ENCODE measurements around the gene UNC13C. TPM values are rescaled to one million over a fixed set of nuclear protein-coding genes. Genes with fewer than 3 reads are reported as not detected.

The UNC13C gene
- polyA plus RNA-seq, 3 donors = not detected

- no peak overlapping the region for H3K27ac ChIP-seq (ENCODE audit: low read depth, low read length)
- 78 to 84% (median 82%) methylated on average over 4 of the region's 4 CpGs for WGBS, 3 donors
These were observed 248.2 kb downstream of the UNC13C start for GRCh38 chr15:54226455-54226854.

GRCh38 chr15:54227569-54227968 is 249.3 kb downstream of the UNC13C start:
- H3K27ac ChIP-seq (ENCODE audit: low read depth, low read length) = no peak overlapping the region
- 85 to 91% (median 87%) methylated on average over 4 of the region's 4 CpGs for WGBS, 3 donors

GRCh38 chr15:54250326-54250725 is 272.1 kb downstream of the UNC13C start:
- WGBS, 3 donors = 59 to 84% (median 63%) methylated on average over 3 of the region's 3 CpGs
- no peak overlapping the region for H3K27ac ChIP-seq (ENCODE audit: low read depth, low read length)

GRCh38 chr15:54256190-54256589 is 277.9 kb downstream of the UNC13C start:
- WGBS, 3 donors = 72 to 93% (median 92%) methylated on average over 6 of the region's 6 CpGs
- H3K27ac ChIP-seq (ENCODE audit: low read depth, low read length) = no peak overlapping the region

- H3K27ac ChIP-seq (ENCODE audit: low read depth, low read length) = no peak overlapping the region
- 28 to 61% (median 56%) methylated on average over 3 of the region's 3 CpGs for WGBS, 3 donors
These were observed 295.7 kb downstream of the UNC13C start for GRCh38 chr15:54273928-54274327.

- WGBS, 3 donors = 74 to 83% (median 83%) methylated on average over 4 of the region's 4 CpGs
- H3K27ac ChIP-seq (ENCODE audit: low read depth, low read length) = no peak overlapping the region
These were observed 299.6 kb downstream of the UNC13C start for GRCh38 chr15:54277834-54278233.

- WGBS, 3 donors = 87 to 90% (median 89%) methylated on average over 7 of the region's 7 CpGs
- no peak overlapping the region for H3K27ac ChIP-seq (ENCODE audit: low read depth, low read length)
These were observed 302.5 kb downstream of the UNC13C start for GRCh38 chr15:54280726-54281125.

GRCh38 chr15:54282228-54282836 is 304.1 kb downstream of the UNC13C start:
- no peak overlapping the region for H3K27ac ChIP-seq (ENCODE audit: low read depth, low read length)
- WGBS, 3 donors = 82 to 90% (median 88%) methylated on average over 6 of the region's 6 CpGs

GRCh38 chr15:54288049-54288448 is 309.8 kb downstream of the UNC13C start:
- no peak overlapping the region for H3K27ac ChIP-seq (ENCODE audit: low read depth, low read length)
- 38 to 60% (median 52%) methylated on average over 1 of the region's 1 CpG for WGBS, 3 donors

- 76 to 80% (median 78%) methylated on average over 4 of the region's 4 CpGs for WGBS, 3 donors
These were observed 311.4 kb downstream of the UNC13C start for GRCh38 chr15:54289590-54290136.

GRCh38 chr15:54298396-54298795 is 320.2 kb downstream of the UNC13C start:
- H3K27ac ChIP-seq (ENCODE audit: low read depth, low read length) = no peak overlapping the region
- WGBS, 3 donors = 73 to 77% (median 76%) methylated on average over 3 of the region's 3 CpGs

More at GRCh38 chr15:54289590-54290136, 311.4 kb downstream of the UNC13C start:
- H3K27ac ChIP-seq (ENCODE audit: low read depth, low read length) = no peak overlapping the region

GRCh38 chr15:54304321-54304720 is 326.1 kb downstream of the UNC13C start:
- WGBS, 3 donors = 57 to 63% (median 58%) methylated on average over 3 of the region's 3 CpGs
- no peak overlapping the region for H3K27ac ChIP-seq (ENCODE audit: low read depth, low read length)

- no peak overlapping the region for H3K27ac ChIP-seq (ENCODE audit: low read depth, low read length)
- 61 to 83% (median 61%) methylated on average over 1 of the region's 1 CpG for WGBS, 3 donors
These were observed 326.9 kb downstream of the UNC13C start for GRCh38 chr15:54305138-54305537.

- no peak overlapping the region for H3K27ac ChIP-seq (ENCODE audit: low read depth, low read length)
- 63 to 87% (median 85%) methylated on average over 3 of the region's 3 CpGs for WGBS, 3 donors
These were observed 329.1 kb downstream of the UNC13C start for GRCh38 chr15:54307252-54307902.

- WGBS, 3 donors = 93 to 99% (median 95%) methylated on average over 2 of the region's 2 CpGs
- H3K27ac ChIP-seq (ENCODE audit: low read depth, low read length) = no peak overlapping the region
These were observed 329.7 kb downstream of the UNC13C start for GRCh38 chr15:54307926-54308325.

- no peak overlapping the region for H3K27ac ChIP-seq (ENCODE audit: low read depth, low read length)
These were observed 334.3 kb downstream of the UNC13C start for GRCh38 chr15:54312528-54312927.

GRCh38 chr15:54321426-54321825 is 343.2 kb downstream of the UNC13C start:
- 78 to 83% (median 81%) methylated on average over 6 of the region's 6 CpGs for WGBS, 3 donors
- H3K27ac ChIP-seq (ENCODE audit: low read depth, low read length) = no peak overlapping the region

- 49 to 53% (median 50%) methylated on average over 1 of the region's 1 CpG for WGBS, 3 donors
- no peak overlapping the region for H3K27ac ChIP-seq (ENCODE audit: low read depth, low read length)
These were observed 344.1 kb downstream of the UNC13C start for GRCh38 chr15:54322341-54322740.

GRCh38 chr15:54345301-54345700 is 367.1 kb downstream of the UNC13C start:
- H3K27ac ChIP-seq (ENCODE audit: low read depth, low read length) = no peak overlapping the region
- WGBS, 3 donors = 70 to 79% (median 70%) methylated on average over 2 of the region's 2 CpGs

GRCh38 chr15:54345827-54346226 is 367.6 kb downstream of the UNC13C start:
- no peak overlapping the region for H3K27ac ChIP-seq (ENCODE audit: low read depth, low read length)
- WGBS, 3 donors = 79 to 89% (median 80%) methylated on average over 7 of the region's 7 CpGs

Data from adipose tissue (tissue), 3 donors.